HG03520 (cell line): Measurements from ENCODE around the gene RPTOR.

Experiments
- ATAC-seq: cut with Tn5 transposase; IDR thresholded peaks from one replicate; pipeline ENCODE4 v1.9.1; 2021; ENCODE audit warnings: mild to moderate bottlenecking, moderate library complexity; ENCODE audit not compliant: unreplicated experiment

The RPTOR gene

GRCh38 chr17:80961541-80962330, 417.1 kb downstream of the RPTOR start:
- no peak for ATAC-seq

- ATAC-seq = no peak
Measured at GRCh38 chr17:80962356-80963329, 418.0 kb downstream of the RPTOR start.

- no peak for ATAC-seq
Measured at GRCh38 chr17:80963812-80964543, 419.3 kb downstream of the RPTOR start.

- ATAC-seq = no peak
Measured at GRCh38 chr17:80964544-80964856, 419.9 kb downstream of the RPTOR start.

GRCh38 chr17:80964859-80965580, 420.4 kb downstream of the RPTOR start:
- no peak for ATAC-seq

- ATAC-seq = no peak
Measured at GRCh38 chr17:80965606-80966005, 421.0 kb downstream of the RPTOR start.

- ATAC-seq = no peak
Measured at GRCh38 chr17:80967404-80967872, 422.8 kb downstream of the RPTOR start.

GRCh38 chr17:80968602-80969029, 424.0 kb downstream of the RPTOR start:
- no peak for ATAC-seq

- no peak for ATAC-seq
Measured at GRCh38 chr17:80969030-80969673, 424.5 kb downstream of the RPTOR start.

- no peak for ATAC-seq
Measured at GRCh38 chr17:80969674-80970043, 425.0 kb downstream of the RPTOR start.

- no peak for ATAC-seq
Measured at GRCh38 chr17:80970044-80970761, 425.6 kb downstream of the RPTOR start.

- ATAC-seq = no peak
Measured at GRCh38 chr17:80970762-80971703, 426.4 kb downstream of the RPTOR start.

GRCh38 chr17:80971704-80972304, 427.2 kb downstream of the RPTOR start:
- ATAC-seq = no peak

GRCh38 chr17:80976701-80977100, 432.1 kb downstream of the RPTOR start:
- ATAC-seq = no peak

- ATAC-seq = no peak
Measured at GRCh38 chr17:80977172-80977571, 432.5 kb downstream of the RPTOR start.

GRCh38 chr17:80978499-80979497, 434.2 kb downstream of the RPTOR start:
- ATAC-seq = no peak
